CD4-positive, alpha-beta T cell treated with Interferon gamma for 1 hour (primary cell): ENCODE measurements around the gene TTC9.

Experiments
- DNase-seq: peaks from one replicate; pipeline ENCODE4 v3.0.0-alpha.2; 2020

Gene TTC9

GRCh38 chr14:70718383-70719118 lies 76.8 kb downstream of the TTC9 start:
- DNase-seq, result no peak

DNA sequence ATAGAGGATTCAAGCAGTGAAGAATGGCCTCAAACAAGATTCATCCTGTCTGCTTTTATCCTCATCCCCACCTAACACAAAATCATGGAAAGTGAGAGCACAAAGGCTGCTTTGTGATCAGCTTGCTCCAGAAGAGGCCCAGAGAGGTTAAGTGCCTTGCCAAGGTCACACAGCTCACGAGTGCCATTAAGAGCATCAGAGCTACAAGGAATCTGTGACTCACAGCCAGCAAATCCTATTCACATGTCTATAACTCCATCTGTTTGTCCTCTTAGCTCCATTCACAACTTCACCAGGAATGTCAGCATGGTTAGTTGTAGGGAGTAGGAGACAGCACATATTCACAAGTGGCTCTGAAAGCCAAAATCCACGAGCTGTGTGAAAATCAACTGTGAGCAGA lies 79.8 kb downstream of the TTC9 start:
- no peak for DNase-seq

DNA sequence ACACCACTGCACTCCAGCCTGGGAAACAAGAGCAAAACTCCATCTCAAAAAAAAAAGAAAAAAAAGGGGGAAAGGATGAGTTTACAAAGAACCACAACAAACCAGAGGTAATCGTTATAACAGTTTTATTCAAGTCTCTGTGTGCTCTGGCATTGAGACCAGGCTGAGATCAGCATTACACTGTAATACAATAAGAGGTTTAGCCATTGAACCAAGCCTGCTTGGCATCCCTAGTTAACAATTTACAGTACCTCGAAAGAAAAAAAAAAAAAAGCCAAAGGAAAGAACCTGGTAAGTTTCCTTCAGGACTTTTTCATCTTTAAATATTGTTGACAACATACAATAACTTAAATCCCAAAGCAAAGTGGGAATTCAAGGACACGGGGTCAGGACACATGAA lies 80.7 kb downstream of the TTC9 start:
- DNase-seq, result no peak

- DNase-seq, result no peak
Observed at GRCh38 chr14:70723276-70723675, 81.6 kb downstream of the TTC9 start.

DNA sequence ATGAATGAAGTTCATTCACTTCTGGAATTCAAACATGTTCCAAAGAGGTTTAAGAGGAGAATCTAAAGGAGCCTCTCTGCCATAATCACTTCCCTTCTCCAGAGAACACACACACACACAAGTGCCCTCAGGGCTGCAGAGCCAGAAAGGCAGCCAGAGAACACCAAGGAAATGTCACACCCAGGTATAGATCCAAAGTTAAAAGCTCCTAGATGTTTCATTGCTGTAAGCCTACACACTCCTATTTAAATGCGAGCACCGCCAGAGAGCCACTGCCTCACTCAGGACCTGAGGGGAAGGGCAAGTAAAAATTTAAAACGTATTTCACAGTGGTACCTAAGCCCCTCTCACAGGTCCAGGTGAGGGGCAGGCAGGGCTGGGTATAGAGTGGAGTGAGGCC lies 82.4 kb downstream of the TTC9 start:
- DNase-seq, result no peak

- no peak for DNase-seq
Observed at GRCh38 chr14:70724944-70725343, 83.2 kb downstream of the TTC9 start.
